NT2/D1 (cell line): ENCODE data around the gene CENPV.

Experiments used
- DNase-seq: peaks from one replicate; pipeline ENCODE4 v3.0.0-alpha.2; 2011; ENCODE audit warnings: low read depth, low spot score
- H3K27me3 ChIP-seq: 2 replicates; pipeline ENCODE4 v1.6.0; 2011; ENCODE audit warnings: mild to moderate bottlenecking; ENCODE audit not compliant: insufficient read length, insufficient read depth
- H3K36me3 ChIP-seq: 2 replicates; pipeline ENCODE4 v1.6.1; 2011; ENCODE audit warnings: mild to moderate bottlenecking, low read length, mixed read lengths; ENCODE audit not compliant: insufficient read depth, insufficient read length
- H3K4me1 ChIP-seq: 2 replicates; pipeline ENCODE4 v1.5.1; 2011; ENCODE audit not compliant: insufficient read depth, insufficient read length
- H3K4me3 ChIP-seq: 2 replicates; pipeline ENCODE4 v1.5.1; 2011; ENCODE audit warnings: low read depth; ENCODE audit not compliant: insufficient read length
- H3K9ac ChIP-seq: 2 replicates; pipeline ENCODE4 v1.6.0; 2011; ENCODE audit warnings: low read depth; ENCODE audit not compliant: insufficient read length
- H3K9me3 ChIP-seq: 2 replicates; pipeline ENCODE4 v1.5.1; 2011; ENCODE audit warnings: mild to moderate bottlenecking, low read length; ENCODE audit not compliant: insufficient read depth
- SUZ12 ChIP-seq: IDR thresholded peaks from 2 replicates; pipeline ENCODE4 v1.6.1; 2011; ENCODE audit not compliant: insufficient read length, insufficient read depth; ENCODE audit errors: extremely low read depth
- YY1 ChIP-seq: IDR thresholded peaks from 2 replicates; pipeline ENCODE4 v1.6.1; 2011; ENCODE audit not compliant: insufficient read length, insufficient read depth
- ZNF274 ChIP-seq: IDR thresholded peaks from 2 replicates; pipeline ENCODE4 v1.6.1; 2011; ENCODE audit warnings: mild to moderate bottlenecking, low read depth, low read length

The CENPV gene

GRCh38 chr17:16343569-16343968, 9.7 kb downstream of the CENPV start:
- H3K36me3 ChIP-seq: peaks cover 31% of the 10 kb centered on the region
- no peaks in the 10 kb centered on the region for H3K27me3 ChIP-seq
- no peak for DNase-seq
- H3K4me1 ChIP-seq: no peaks in the 10 kb centered on the region
- H3K9me3 ChIP-seq: no peaks in the 10 kb centered on the region
- no peak overlapping the region for H3K9ac ChIP-seq
- no peak overlapping the region for H3K4me3 ChIP-seq
- TF ChIP-seq YY1 (no peak), ZNF274 (no peak), SUZ12 (no peak)

- Histone ChIP-seq H3K36me3 (peaks cover 27% of the 10 kb centered on the region), H3K27me3 (no peaks in the 10 kb centered on the region), H3K9me3 (no peaks in the 10 kb centered on the region), H3K4me3 (no peak overlapping the region), H3K4me1 (no peaks in the 10 kb centered on the region), H3K9ac (no peak overlapping the region)
- no peak for DNase-seq
- no peak for TF ChIP-seq SUZ12
- TF ChIP-seq YY1: no peak
- TF ChIP-seq ZNF274: no peak
Observed at GRCh38 chr17:16342979-16343378, 10.3 kb downstream of the CENPV start.

GRCh38 chr17:16339959-16340358, 13.3 kb downstream of the CENPV start:
- H3K9ac ChIP-seq: no peak overlapping the region
- no peaks in the 10 kb centered on the region for H3K4me1 ChIP-seq
- TF ChIP-seq ZNF274: no peak
- no peak for TF ChIP-seq YY1
- no peak for TF ChIP-seq SUZ12
- H3K9me3 ChIP-seq: no peaks in the 10 kb centered on the region
- no peaks in the 10 kb centered on the region for H3K27me3 ChIP-seq
- H3K4me3 ChIP-seq: no peak overlapping the region
- peaks cover 18% of the 10 kb centered on the region for H3K36me3 ChIP-seq
- DNase-seq: no peak

- H3K4me1 ChIP-seq: no peaks in the 10 kb centered on the region
- H3K4me3 ChIP-seq: no peak overlapping the region
- H3K27me3 ChIP-seq: no peaks in the 10 kb centered on the region
- H3K9ac ChIP-seq: no peak overlapping the region
- TF ChIP-seq SUZ12 (no peak), ZNF274 (no peak), YY1 (no peak)
- no peaks in the 10 kb centered on the region for H3K9me3 ChIP-seq
- no peak for DNase-seq
- H3K36me3 ChIP-seq: peaks cover 17% of the 10 kb centered on the region
Observed at GRCh38 chr17:16339402-16339801, 13.9 kb downstream of the CENPV start.

- H3K4me1 ChIP-seq: no peaks in the 10 kb centered on the region
- no peak for DNase-seq
- TF ChIP-seq YY1: no peak
- TF ChIP-seq ZNF274: no peak
- TF ChIP-seq SUZ12: no peak
- no peaks in the 10 kb centered on the region for H3K27me3 ChIP-seq
- peaks cover 12% of the 10 kb centered on the region for H3K36me3 ChIP-seq
- no peak overlapping the region for H3K9ac ChIP-seq
- no peak overlapping the region for H3K4me3 ChIP-seq
- no peaks in the 10 kb centered on the region for H3K9me3 ChIP-seq
Observed at GRCh38 chr17:16338391-16338790, 14.9 kb downstream of the CENPV start.

GRCh38 chr17:16329519-16330271, 23.6 kb downstream of the CENPV start:
- Histone ChIP-seq H3K27me3 (no peaks in the 10 kb centered on the region), H3K9me3 (no peaks in the 10 kb centered on the region), H3K4me1 (no peaks in the 10 kb centered on the region), H3K36me3 (no peaks in the 10 kb centered on the region), H3K4me3 (no peak overlapping the region), H3K9ac (no peak overlapping the region)
- TF ChIP-seq YY1 (no peak), SUZ12 (no peak), ZNF274 (no peak)
- DNase-seq: no peak

- H3K9me3 ChIP-seq: no peaks in the 10 kb centered on the region
- no peaks in the 10 kb centered on the region for H3K4me1 ChIP-seq
- H3K27me3 ChIP-seq: no peaks in the 10 kb centered on the region
- DNase-seq: no peak
- TF ChIP-seq SUZ12 (no peak), ZNF274 (no peak), YY1 (no peak)
- H3K4me3 ChIP-seq: no peak overlapping the region
- H3K9ac ChIP-seq: no peak overlapping the region
- no peaks in the 10 kb centered on the region for H3K36me3 ChIP-seq
Observed at GRCh38 chr17:16328997-16329396, 24.3 kb downstream of the CENPV start.
